ENCODE measurements around the gene SAMD13.
"Not testable (repeated sequence)": the region's sequence is repeated elsewhere in the genome, so short reads cannot be mapped to it uniquely, and the experiment has no call there.

SAMD13 gene

DNA sequence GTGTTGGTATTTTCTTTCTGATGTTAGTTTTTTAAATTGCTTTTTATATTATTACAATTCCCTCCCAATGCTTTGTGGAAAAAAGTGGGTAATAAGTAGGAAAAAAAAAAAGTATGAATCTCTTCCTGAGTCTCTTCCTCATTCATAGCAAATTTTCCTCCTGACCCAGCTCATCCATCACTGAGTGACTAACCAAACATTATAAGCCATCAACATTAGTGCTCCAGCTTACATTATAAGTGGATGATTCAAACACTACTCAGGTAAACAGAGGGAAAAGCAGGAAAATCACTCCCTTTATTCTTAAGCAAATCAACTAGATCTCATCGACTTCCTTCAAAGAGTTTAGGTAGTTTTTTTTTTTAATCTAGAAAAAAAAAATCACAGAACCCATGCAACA is 15.4 kb upstream of the SAMD13 start:
- no peak for DNase-seq

GRCh38 chr1:84287389-84287788 is 14.1 kb upstream of the SAMD13 start:
- not testable (repeated sequence) for DNase-seq

- DNase-seq = no peak
Observed at GRCh38 chr1:84289169-84289785, 12.2 kb upstream of the SAMD13 start.

DNA sequence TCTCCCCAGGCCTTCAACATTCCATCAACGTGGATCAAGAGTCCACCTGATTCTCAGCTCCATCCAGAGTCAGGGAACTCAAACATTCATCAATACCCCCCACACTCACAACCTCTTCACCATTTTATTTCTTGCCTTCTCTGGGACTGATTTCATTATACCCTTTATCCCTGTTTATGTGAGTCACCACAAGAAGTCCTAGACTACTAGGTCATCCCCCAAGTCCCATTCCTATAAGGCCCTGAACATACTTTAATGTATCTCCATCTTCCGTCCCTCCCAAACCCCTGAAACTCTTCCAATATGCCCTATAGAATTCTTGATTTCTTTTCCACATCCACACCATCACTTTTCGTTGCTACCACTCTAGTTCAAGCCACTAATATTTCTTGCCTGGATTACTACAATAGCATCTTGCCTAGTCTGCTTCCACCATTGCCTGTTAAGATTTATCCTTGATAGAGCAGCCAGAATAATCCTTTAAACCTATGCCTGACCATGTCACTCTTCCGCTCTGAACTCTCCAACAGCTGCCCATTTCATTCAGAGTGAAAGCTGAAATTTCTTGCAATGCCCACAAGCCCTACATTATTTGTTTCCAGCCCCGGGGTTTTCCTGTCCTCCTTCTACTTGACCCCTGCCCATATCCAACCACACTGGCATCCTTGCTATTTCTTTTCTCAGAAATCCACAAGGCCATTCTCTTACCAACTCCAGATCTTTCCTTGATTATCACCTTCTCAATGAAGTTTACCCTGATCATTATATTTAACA is 9.4 kb upstream of the SAMD13 start:
- no peak for DNase-seq

- no peak for DNase-seq
Observed at GRCh38 chr1:84293766-84294165, 7.7 kb upstream of the SAMD13 start.

DNA sequence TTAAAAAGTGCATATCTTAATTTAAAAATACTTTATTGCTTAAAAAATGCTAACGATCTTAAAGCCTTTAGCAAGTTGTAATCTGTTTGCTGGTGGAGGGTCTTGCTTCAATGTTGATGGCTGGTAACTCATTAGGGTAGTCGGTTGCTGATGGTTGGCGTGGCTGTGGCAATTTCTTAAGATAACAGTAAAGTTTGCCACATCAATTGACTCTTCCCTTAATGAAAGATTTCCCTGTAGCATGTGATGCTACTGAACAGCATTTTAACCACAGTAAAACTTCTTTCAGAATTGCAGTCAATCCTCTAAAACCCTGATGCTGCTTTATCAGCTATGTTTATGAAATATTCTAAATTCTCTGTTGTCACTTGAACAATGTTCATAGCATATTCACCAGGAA is 6.8 kb upstream of the SAMD13 start:
- DNase-seq = no peak

DNA sequence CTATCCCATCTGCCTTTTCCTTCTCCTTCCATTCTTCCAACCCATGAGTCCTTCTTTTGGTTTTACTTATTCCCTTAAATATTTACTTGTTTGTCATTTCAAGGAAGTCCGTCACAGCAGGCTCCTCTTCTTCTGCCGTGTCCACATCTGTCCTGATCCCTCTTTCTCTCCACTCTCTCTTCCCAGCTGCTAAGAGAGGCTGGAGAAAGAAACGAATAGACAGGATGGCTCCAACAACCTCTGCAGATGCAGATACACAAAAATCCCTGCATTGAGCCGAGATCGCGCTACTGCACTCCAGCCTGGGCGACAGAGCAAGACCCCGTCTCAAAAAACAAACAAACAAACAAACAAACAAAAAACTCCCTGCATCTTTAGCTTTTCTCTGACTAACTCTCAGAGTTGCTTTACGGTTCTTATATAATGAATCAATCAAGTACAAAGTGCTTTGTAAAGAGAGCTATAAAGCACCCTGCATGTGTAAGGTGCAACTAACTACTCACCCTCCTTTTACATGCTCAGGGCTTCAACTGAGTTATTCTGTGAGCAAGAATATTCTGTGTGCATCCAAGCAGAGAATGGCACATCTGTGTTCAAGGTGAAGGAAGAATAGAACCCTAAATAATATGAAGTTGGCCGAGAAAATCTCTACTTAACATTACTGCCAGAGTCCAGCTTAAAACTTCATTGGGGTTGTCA is 3.8 kb upstream of the SAMD13 start:
- no peak for DNase-seq

- DNase-seq = peak; percentile 37
Observed at GRCh38 chr1:84298328-84298683, 3.2 kb upstream of the SAMD13 start.

DNA sequence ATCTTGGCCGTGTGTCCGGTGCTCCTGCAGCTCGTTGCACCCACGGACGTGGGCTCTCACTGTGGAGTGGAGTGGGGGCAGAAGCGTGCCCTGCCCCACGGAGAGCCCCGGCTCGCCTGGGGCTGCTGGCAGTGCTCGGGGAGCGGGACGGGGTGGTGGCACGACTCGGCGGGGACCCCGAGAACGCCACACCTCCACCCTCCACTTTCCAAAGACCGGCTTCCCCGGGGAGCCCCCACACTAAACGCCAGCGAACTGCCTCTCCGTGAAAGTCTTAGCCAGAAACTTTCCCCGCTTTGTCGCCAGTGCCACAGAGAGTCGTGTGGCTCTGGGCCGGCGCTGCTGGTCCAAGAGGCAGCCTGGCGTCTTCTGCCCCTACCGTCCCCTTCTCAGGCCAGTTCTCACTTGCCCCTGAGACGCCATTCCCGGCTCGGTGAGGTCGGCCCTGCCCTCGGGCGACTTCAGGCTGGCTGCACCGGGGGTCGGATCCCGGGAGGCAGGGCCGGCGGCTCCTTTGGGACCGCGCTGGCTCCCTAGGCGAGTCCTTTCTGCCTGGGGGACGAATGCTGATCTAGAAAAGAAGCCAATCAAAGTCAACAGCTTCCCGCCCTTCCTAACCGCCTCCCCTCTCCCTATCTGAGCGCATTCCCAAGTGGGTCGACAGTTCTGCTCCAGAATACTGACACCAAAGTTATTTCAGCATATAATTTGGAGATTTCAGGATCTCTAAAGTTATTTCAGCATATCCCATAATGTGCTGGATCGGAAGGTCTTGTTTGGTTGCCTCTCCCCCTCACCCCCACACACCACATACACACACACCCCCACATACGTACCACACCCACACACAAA is 2.6 kb upstream of the SAMD13 start:
- DNase-seq = peak; percentile 19

- DNase-seq = no peak
Observed at GRCh38 chr1:84299536-84300170, 1.9 kb upstream of the SAMD13 start.

GRCh38 chr1:84300501-84300900 is 1.0 kb upstream of the SAMD13 start:
- no peak for DNase-seq

DNA sequence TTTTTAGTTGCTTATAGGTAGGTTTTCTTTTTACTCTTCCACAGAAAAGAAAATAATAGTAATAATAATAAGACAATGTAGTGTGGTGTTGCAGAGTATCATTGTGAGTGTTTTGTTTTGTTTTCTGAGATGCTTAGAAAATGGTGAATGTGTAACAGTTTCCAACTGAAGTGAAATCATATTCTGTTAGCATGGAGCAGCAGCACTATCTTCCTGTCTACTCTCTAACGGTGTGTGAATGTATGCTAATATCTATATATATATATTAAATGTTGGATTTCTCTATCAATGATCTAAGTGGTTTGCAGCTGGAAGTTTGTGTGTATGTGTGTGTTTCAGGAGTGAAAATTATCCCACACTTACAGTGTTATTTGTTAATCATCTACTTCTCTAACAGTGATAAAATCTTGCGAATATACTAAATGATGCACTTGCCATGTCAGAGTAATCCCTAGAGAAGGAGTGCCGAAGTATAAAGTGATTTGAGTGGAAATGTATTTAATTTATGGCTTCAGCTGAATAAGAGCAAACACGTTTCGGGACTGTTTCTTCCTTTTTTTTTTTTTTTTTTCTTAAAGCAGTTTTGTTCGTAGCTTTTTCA is 377 bp downstream of the SAMD13 start:
- DNase-seq = no peak

- no peak for DNase-seq
Observed at GRCh38 chr1:84303314-84303830, 1.9 kb downstream of the SAMD13 start.

- DNase-seq = no peak
Observed at GRCh38 chr1:84307398-84307797, 5.9 kb downstream of the SAMD13 start.

DNA sequence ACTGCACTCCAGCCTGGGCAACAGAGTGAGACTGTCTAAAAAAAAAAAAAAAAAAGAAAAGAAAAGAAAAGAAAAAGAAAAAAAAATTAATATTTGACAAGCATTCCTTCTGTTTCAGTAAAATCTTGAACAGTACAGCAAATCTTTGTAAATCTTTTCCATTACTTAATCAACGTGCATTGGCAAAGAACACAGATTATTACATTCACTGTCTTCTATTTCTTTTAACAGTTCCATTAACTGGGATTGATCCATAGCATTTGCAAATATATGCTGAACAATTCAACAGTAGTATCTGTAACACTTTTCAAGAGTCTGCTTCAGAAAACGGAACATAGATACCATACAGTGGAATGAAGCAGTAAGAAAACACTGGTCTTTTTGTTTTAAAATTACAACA is 9.8 kb downstream of the SAMD13 start:
- DNase-seq = no peak

DNA sequence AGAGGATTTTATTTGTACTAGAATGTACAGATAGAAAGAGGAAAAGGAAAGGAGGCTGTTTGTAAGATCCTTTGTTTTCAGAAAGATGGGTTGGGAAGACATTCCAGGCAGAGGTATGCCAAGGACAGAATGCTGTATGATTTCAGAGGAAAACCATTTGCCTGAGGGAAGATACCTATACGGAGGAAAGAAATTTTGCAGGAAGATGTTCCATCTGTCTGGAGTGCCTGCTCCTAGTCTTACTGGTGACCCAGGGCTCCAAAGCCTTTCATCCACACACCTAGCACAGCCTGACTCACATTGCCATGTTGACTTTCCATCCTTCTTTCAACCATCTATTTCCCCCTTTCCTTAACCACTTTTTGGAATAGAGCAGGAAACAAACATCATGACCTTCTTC is 18.2 kb downstream of the SAMD13 start:
- DNase-seq = no peak

DNA sequence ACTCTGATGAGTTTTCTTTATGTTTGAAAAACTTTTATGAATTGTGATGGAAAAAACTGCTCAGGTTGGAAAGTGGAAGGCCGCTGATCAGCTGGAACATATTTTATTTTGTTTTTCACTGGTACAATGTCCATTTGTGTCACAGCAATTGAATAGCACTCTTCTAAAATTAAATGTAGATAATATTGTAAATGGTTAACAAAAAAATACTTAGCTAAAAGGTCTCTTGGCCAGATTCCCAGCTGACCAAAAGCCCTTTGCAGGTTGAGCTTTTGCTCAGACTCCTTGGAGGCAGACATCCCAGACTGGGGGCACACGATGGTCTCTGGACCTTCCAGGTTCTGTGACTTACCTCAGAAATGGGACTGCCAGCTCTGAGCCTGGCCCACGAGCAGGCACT is 26.3 kb downstream of the SAMD13 start:
- DNase-seq = no peak

GRCh38 chr1:84330125-84330984 is 28.8 kb downstream of the SAMD13 start:
- no peak for DNase-seq

- DNase-seq = no peak
Observed at GRCh38 chr1:84339503-84339902, 38.0 kb downstream of the SAMD13 start.

DNA sequence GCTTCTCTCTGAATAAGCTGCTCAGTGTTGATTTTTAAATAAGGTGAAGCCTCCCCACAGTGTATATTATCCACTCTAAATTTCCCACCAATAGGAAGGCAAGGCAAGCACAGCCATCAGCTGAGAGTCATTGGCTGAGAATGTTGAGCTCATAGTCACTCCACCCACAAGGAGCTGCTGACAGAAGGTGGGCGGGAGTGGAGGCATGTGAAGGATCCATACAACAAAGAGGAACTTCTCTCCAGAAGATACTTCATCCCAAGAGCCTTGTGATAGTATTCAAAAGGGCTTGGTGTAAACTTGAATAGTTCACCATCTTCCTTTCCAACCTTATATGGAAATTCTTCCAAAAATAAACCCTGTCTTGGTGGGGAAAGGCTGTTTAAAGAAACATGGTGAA is 42.8 kb downstream of the SAMD13 start:
- no peak for DNase-seq

- no peak for DNase-seq
Observed at GRCh38 chr1:84345220-84345619, 43.7 kb downstream of the SAMD13 start.

All from NCI-H2029 (cell line).